HepG2 (cell line): ENCODE data around the gene NUCB1. TPM values are rescaled to one million over a fixed set of nuclear protein-coding genes. Genes with fewer than 3 reads are reported as not detected.
"Not testable (repeated sequence)": the region's sequence is repeated elsewhere in the genome, so short reads cannot be mapped to it uniquely, and the experiment has no call there.

Experiments
- ATAC-seq: fragments of 200-7000 bp; cut with Tn5 transposase; 3 replicates; pipeline ENCODE4 v1.9.1; 2020; ENCODE audit warnings: mild to moderate bottlenecking, moderate library complexity
- BruUV-seq: library from RNA; stranded (reverse); fragments of 400-500 nt; replicated peaks from 2 replicates; lab custom pipeline; 2021; lab: Mats Ljungman, UMichigan
- CTCF ChIA-PET: fragments of 300-600 bp; formaldehyde crosslinking; extraction: SDS; loops from one replicate; lab custom pipeline; 2021; ENCODE audit warnings: low total read pairs, inconsistent platforms, low intra/inter-chr PET ratio; lab: Yijun Ruan, JAX
- POLR2A ChIA-PET: fragments of 350-600 bp; sonication (Branson Sonifier 250); formaldehyde crosslinking; loops from one replicate; lab custom pipeline; 2020; ENCODE audit warnings: antibody characterized with exemption, inconsistent platforms; lab: Yijun Ruan, JAX
- DNase-seq: peaks from one replicate; pipeline ENCODE4 v3.0.0-alpha.2; 2015; ENCODE audit warnings: low spot score
- FAIRE-seq: peaks from 3 replicates; lab custom pipeline; 2011; peaks lifted over from hg19 to GRCh38; lab: Jason Lieb, UNC
- H2AFZ ChIP-seq: one replicate; pipeline ENCODE4 v1.6.1; 2011; ENCODE audit warnings: low read length, inconsistent platforms
- H3K27ac ChIP-seq: fragments of 300-600 bp; 3 replicates; pipeline ENCODE4 v1.8.0; 2011; ENCODE audit warnings: mixed run types, mild to moderate bottlenecking, mixed read lengths, low read length, inconsistent platforms; ENCODE audit not compliant: insufficient read depth; ENCODE audit errors: extremely low read length
- H3K27me3 ChIP-seq, 2 experiments: fragments of 200-600 bp in 1 of 2; 2 replicates in 1 of 2; 3 replicates in 1 of 2; pipeline versions ENCODE4 v1.6.0 to v1.8.0; 2011; ENCODE audit warnings: low read length in 2 of 2, mild to moderate bottlenecking in 2 of 2, moderate library complexity in 2 of 2, inconsistent platforms in 1 of 2; ENCODE audit not compliant: insufficient read depth in 2 of 2, control insufficient read depth in 1 of 2
- H3K36me3 ChIP-seq, 2 experiments: fragments of 200-600 bp in 1 of 2; replicated peaks in 1 of 2; 2 replicates in 1 of 2; 3 replicates in 1 of 2; pipeline versions ENCODE4 v1.5.1 to v1.8.0; 2011; ENCODE audit warnings: low read length in 2 of 2, inconsistent platforms in 1 of 2; ENCODE audit not compliant: insufficient read depth in 2 of 2, control insufficient read depth in 1 of 2
- H3K4me1 ChIP-seq: 2 replicates; pipeline ENCODE4 v1.5.1; 2012; ENCODE audit warnings: low read length, inconsistent platforms; ENCODE audit not compliant: insufficient read depth
- H3K4me2 ChIP-seq: 2 replicates; pipeline ENCODE4 v1.6.0; 2011; ENCODE audit warnings: low read depth, low read length, inconsistent platforms
- H3K4me3 ChIP-seq, 3 experiments: fragments of 200-600 bp in 1 of 3; sonication (generic), shearing (Covaris generic) in 1 of 3; replicated peaks in 1 of 3; 2 replicates each; pipeline ENCODE4 v1.5.1; 2011 to 2016; ENCODE audit warnings: low read length in 3 of 3, inconsistent platforms in 2 of 3, low read depth in 2 of 3, mild to moderate bottlenecking in 2 of 3, control low read depth in 1 of 3, mixed read lengths in 1 of 3; ENCODE audit not compliant: insufficient read depth in 1 of 3
- H3K79me2 ChIP-seq: one replicate; pipeline ENCODE4 v1.6.1; 2011; ENCODE audit warnings: low read length, inconsistent platforms; ENCODE audit not compliant: insufficient read depth
- H3K9ac ChIP-seq: 2 replicates; pipeline ENCODE4 v1.6.0; 2011; ENCODE audit warnings: mild to moderate bottlenecking, low read depth, low read length, inconsistent platforms; ENCODE audit not compliant: insufficient read depth
- H3K9me3 ChIP-seq: 2 replicates; pipeline ENCODE4 v1.5.1; 2012; ENCODE audit warnings: mild to moderate bottlenecking, low read length
- H4K20me1 ChIP-seq: 2 replicates; pipeline ENCODE4 v1.6.0; 2011; ENCODE audit warnings: inconsistent platforms, mild to moderate bottlenecking, low read length, moderate library complexity; ENCODE audit not compliant: insufficient read depth
- HNF1B ChIP-seq: sonication (generic); formaldehyde crosslinking; IDR thresholded peaks from 2 replicates; pipeline ENCODE4 v1.5.1; 2020; ENCODE audit warnings: mild to moderate bottlenecking, moderate library complexity, missing genetic modification reagents
- WGBS: methylation state at CpG from one replicate; pipeline ENCODE4 v1.1.6; 2017; ENCODE audit warnings: low lambda C conversion rate; 5-methylcytosine and 5-hydroxymethylcytosine counted together
- in situ Hi-C: cut with HindIII; loops from 2 replicates; pipeline ENCODE4 v1.10.0; 2017; ENCODE audit warnings: low pct_unique_long_range_greater_than_20kb; ENCODE audit not compliant: extremely low pct_ligation_motif_present
- intact Hi-C: fragments of 100-400 bp; cut with micrococcal nuclease; formaldehyde crosslinking; loops from one replicate; pipeline ENCODE4 v1.10.0; 2022; ENCODE audit not compliant: unreplicated experiment
- polyA plus RNA-seq, 8 experiments: library from polyadenylated mRNA; depleted of rRNA in 3 of 8; stranded (reverse) in 7 of 8; unstranded in 1 of 8; fragments of >200 nt; fragmentation: Illumina TruSeq in 4 of 8; extraction: Trizol in 4 of 8; gene quantifications; 2 replicates each; pipeline versions ENCODE4 v1.2.1 to v1.2.3, GENCODE V29; 2011 to 2016; ENCODE audit warnings: low read depth in 4 of 8, missing spikeins in 1 of 8, mixed read lengths in 1 of 8; ENCODE audit not compliant: insufficient read depth in 1 of 8
- total RNA-seq, 5 experiments: library from RNA; depleted of rRNA; stranded (reverse); fragments of >200 nt; fragmentation: Illumina TruSeq; extraction: Trizol; gene quantifications; 2 replicates each; pipeline ENCODE4 v1.2.3, GENCODE V29; 2016; ENCODE audit warnings: low read depth in 1 of 5

NUCB1 gene
- total and polyA plus RNA-seq, 2 of the 13 experiments (the other 11 are each of a cell fraction or from before 2014, with no cell fraction given), result 82.3 to 106 TPM

GRCh38 chr19:48926909-48927308, 26.8 kb downstream of the NUCB1 start:
- Histone ChIP-seq H3K9ac (no peak overlapping the region), H3K4me1 (no peaks in the 10 kb centered on the region), H3K9me3 (no peaks in the 10 kb centered on the region), H3K27me3 (no peaks in the 10 kb centered on the region), H3K36me3 (no peaks in the 10 kb centered on the region; a peak in 1 of 5 replicates), H4K20me1 (no peaks in the 10 kb centered on the region), H3K27ac (no peak overlapping the region), H3K4me3 (no peak overlapping the region), H3K4me2 (no peak overlapping the region), H3K79me2 (no peaks in the 10 kb centered on the region), H2AFZ (no peak overlapping the region)
- in situ Hi-C loops, result no loop called here
- no peak for TF ChIP-seq HNF1B (CRISPR knock-in tag)
- 80% methylated on average over 6 of the region's 10 CpGs for WGBS
- no peak for DNase-seq
- no TSS peak for BruUV-seq
- ChIA-PET POLR2A (no interaction called here), CTCF (no interaction called here)
- no peak for FAIRE-seq
- intact Hi-C loops, result no loop called here
- no peak for ATAC-seq

- H2AFZ ChIP-seq, H3K9me3 ChIP-seq, H3K4me1 ChIP-seq, H3K36me3 ChIP-seq, H3K27me3 ChIP-seq, H3K9ac ChIP-seq, FAIRE-seq, H3K79me2 ChIP-seq, H3K4me3 ChIP-seq, H3K27ac ChIP-seq, in situ Hi-C loops, CTCF ChIA-PET, DNase-seq, H3K4me2 ChIP-seq, intact Hi-C loops, ATAC-seq, H4K20me1 ChIP-seq, BruUV-seq: not testable (repeated sequence)
- POLR2A ChIA-PET, result interaction anchor here (0.7 kb wide), 1 partner anchor 25 kb away, joined by 3 read pairs; no protein-coding TSS in a partner anchor
- WGBS, result 84% methylated on average over 17 of the region's 17 CpGs
Observed at GRCh38 chr19:48927692-48928091, 27.6 kb downstream of the NUCB1 start.
